SHP77 (cell line): Measurements from ENCODE around the gene ZSWIM7.
A peak's percentile ranks its signal among the peaks of the same experiment; 100 is the strongest.
"Not testable (repeated sequence)": the region's sequence is repeated elsewhere in the genome, so short reads cannot be mapped to it uniquely, and the experiment has no call there.

Experiments used
- DNase-seq, 2 experiments: peaks; one replicate each; lab custom pipeline; 2025; lab: John Stamatoyannopoulos, UW

ZSWIM7 gene

GRCh38 chr17:15957206-15957605, 42.3 kb downstream of the ZSWIM7 start:
- DNase-seq = no peak

- DNase-seq = no peak
These were observed 43.5 kb downstream of the ZSWIM7 start for GRCh38 chr17:15955793-15956541.

- no peak for DNase-seq
These were observed 45.3 kb downstream of the ZSWIM7 start for GRCh38 chr17:15954222-15954621.

GRCh38 chr17:15952916-15953790, 46.4 kb downstream of the ZSWIM7 start:
- DNase-seq = no peak

- no peak for DNase-seq
These were observed 47.4 kb downstream of the ZSWIM7 start for GRCh38 chr17:15952048-15952532.

- DNase-seq = peak in 1 of 2 experiments; percentile 18
These were observed 48.0 kb downstream of the ZSWIM7 start for GRCh38 chr17:15951368-15952047.

- no peak for DNase-seq
These were observed 51.3 kb downstream of the ZSWIM7 start for GRCh38 chr17:15947976-15948752.

GRCh38 chr17:15947271-15947670, 52.2 kb downstream of the ZSWIM7 start:
- DNase-seq = no peak

GRCh38 chr17:15946611-15947120, 52.8 kb downstream of the ZSWIM7 start:
- no peak for DNase-seq

- no peak for DNase-seq
These were observed 53.8 kb downstream of the ZSWIM7 start for GRCh38 chr17:15945527-15946191.

- DNase-seq = peak in 1 of 2 experiments; percentile 52
These were observed 54.6 kb downstream of the ZSWIM7 start, which contains the start of gene ADORA2B for GRCh38 chr17:15944759-15945526. TSS of gene ADORA2B (plus strand) at chr17:15945130. CDS start at chr17:15945249, 119 bp downstream.

- DNase-seq = no peak
These were observed 55.3 kb downstream of the ZSWIM7 start for GRCh38 chr17:15943971-15944758.

GRCh38 chr17:15942207-15942833, 57.2 kb downstream of the ZSWIM7 start:
- DNase-seq = no peak

GRCh38 chr17:15941781-15942180, 57.7 kb downstream of the ZSWIM7 start:
- DNase-seq = no peak

GRCh38 chr17:15936481-15936880, 63.0 kb downstream of the ZSWIM7 start:
- not testable (repeated sequence) for DNase-seq

GRCh38 chr17:15935891-15936290, 63.6 kb downstream of the ZSWIM7 start:
- no peak for DNase-seq

GRCh38 chr17:15934866-15935265, 64.6 kb downstream of the ZSWIM7 start:
- DNase-seq = no peak

- no peak for DNase-seq
These were observed 68.1 kb downstream of the ZSWIM7 start for GRCh38 chr17:15931394-15931793.

- DNase-seq = no peak
These were observed 69.1 kb downstream of the ZSWIM7 start for GRCh38 chr17:15930426-15930825.
